HG03575 (cell line): Measurements from ENCODE around the gene FLRT2.

Source experiments
- ATAC-seq: cut with Tn5 transposase; IDR thresholded peaks from one replicate; pipeline ENCODE4 v1.9.1; 2021; ENCODE audit not compliant: unreplicated experiment, insufficient number of reproducible peaks, low FRiP score; ENCODE audit errors: extremely low read depth

The FLRT2 gene

DNA sequence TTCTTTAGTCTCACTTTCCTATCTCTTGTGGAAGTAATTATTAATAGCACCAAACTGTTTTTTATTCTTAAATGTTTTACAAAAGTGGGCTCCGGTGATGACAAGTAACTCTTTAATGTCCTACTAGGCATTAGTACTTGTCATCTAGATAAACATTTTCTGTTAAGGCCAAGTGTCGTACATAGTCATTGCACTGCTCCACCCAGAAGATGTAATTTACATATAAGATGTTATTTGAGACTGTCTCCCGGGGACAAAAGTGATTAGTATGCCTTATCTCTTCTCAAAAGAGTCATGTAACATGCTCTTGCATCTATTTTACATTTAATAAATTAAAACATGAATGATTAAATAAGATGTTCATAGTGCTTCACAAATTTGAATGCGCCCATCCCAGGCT is 88.4 kb downstream of the FLRT2 start:
- no peak for ATAC-seq

DNA sequence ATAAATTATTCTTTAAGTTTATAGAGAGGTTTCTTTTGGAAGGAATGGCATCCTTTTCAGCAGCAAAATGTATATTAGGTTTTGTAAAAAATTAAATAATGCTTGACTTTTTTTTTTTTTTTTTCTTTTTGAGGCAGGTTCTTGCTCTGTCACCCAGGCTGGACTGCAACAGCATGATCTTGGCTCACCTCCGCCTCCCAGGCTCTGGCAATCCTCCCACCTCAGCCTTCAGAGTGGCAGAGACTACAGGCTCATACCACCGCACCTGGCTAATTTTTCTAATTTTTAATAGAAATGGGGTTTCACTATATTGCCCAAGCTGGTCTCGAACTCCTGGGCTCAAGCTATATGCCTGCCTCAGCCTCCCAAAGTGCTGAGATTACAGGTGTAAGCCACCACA is 89.0 kb downstream of the FLRT2 start:
- ATAC-seq: no peak

DNA sequence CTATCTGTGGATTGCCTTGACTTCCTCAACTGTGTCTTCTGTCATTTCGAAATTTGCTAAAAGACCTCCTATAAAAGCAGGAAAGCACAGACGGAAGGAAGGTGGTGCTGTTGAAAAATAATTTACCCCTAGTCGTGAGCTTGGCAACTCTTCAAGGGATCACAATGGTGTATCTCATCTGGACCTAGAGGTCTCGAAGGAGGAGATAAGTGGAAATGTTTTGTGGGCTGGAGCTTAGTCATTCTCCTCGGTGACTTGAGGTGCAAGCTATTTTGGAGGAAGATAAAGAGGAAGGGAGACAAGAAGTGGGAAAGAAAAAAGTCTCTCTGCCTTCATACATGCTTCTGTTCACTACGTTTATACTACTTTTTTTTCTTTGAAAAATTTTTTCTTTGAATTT is 89.9 kb downstream of the FLRT2 start:
- ATAC-seq: no peak

GRCh38 chr14:85620947-85621346 is 91.0 kb downstream of the FLRT2 start:
- ATAC-seq: no peak

GRCh38 chr14:85622106-85622505 is 92.2 kb downstream of the FLRT2 start:
- ATAC-seq: no peak

DNA sequence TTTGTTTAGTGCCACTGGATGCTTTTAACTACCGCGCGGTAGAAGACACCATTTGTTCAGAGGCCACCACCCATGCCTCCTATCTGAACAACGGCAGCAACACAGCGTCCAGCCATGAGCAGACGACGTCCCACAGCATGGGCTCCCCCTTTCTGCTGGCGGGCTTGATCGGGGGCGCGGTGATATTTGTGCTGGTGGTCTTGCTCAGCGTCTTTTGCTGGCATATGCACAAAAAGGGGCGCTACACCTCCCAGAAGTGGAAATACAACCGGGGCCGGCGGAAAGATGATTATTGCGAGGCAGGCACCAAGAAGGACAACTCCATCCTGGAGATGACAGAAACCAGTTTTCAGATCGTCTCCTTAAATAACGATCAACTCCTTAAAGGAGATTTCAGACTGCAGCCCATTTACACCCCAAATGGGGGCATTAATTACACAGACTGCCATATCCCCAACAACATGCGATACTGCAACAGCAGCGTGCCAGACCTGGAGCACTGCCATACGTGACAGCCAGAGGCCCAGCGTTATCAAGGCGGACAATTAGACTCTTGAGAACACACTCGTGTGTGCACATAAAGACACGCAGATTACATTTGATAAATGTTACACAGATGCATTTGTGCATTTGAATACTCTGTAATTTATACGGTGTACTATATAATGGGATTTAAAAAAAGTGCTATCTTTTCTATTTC is 93.2 kb downstream of the FLRT2 start:
- no peak for ATAC-seq

DNA sequence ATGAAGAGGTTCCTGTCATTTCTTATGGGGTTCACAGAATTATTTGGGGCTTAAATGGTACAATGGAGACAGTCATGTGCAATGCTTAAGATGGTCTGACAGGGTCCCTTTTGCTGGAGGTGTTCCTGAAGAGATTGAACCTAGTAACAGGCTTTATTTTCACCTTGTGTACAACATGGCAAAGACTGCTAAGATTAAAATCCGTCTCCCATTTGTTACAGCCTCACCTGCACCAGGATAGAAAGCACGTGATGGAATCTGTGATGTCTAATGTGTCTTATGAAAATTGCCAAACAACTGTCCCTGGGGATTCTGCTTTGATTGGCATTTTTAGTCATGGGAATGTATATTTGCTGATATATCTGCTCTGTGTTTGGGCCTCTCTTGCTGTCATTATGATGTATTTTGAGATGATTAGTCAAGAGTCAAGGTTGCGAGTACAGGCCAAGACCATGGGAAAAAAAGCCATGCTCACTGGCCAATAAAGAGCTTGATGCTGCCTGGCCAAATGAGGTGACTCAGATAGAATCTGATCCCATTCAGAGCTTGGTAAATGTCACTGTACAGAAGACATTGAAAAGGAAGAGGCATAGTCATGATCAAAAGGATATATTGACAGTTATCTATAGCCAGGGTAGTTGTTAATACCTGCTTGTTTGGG is 96.1 kb downstream of the FLRT2 start:
- ATAC-seq: no peak

DNA sequence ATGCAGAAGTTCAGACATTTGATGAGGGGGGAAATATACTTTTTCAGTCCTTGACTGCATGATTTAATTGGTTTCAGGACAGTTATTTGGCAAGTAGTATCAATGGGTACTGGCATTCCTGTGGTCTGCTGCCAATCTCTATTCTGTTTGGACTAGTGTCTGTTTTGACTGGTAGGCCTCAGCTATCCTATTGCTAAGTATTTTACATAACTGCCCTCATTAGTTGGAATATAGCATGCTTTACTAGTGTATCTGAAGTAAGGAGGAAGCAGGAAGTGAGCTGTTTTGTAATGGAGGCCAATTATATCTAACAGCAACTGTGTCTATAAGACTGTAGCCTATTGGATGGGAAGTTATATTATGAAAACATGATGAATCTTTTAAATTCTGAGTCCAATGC is 104.3 kb downstream of the FLRT2 start:
- ATAC-seq: no peak

GRCh38 chr14:85644211-85644610 is 114.3 kb downstream of the FLRT2 start:
- ATAC-seq: no peak

DNA sequence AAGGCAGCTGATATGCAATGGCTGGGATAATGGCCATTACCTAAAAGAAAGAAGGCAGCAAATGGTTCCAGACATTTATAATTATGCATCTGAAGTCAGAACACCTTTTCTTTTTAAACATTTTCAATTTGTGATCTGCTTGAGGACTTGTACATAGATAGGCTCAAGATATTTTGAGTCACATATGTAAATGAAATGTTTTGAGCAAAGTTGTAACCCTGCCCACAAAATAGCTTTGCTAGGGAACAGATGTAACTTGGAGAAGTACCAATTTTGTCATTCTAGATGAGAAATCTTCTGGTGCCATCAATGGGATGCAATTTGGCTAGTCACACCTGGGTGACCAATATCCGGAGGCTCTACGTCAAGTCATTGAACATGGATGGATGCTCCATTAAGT is 123.1 kb downstream of the FLRT2 start:
- ATAC-seq: no peak

DNA sequence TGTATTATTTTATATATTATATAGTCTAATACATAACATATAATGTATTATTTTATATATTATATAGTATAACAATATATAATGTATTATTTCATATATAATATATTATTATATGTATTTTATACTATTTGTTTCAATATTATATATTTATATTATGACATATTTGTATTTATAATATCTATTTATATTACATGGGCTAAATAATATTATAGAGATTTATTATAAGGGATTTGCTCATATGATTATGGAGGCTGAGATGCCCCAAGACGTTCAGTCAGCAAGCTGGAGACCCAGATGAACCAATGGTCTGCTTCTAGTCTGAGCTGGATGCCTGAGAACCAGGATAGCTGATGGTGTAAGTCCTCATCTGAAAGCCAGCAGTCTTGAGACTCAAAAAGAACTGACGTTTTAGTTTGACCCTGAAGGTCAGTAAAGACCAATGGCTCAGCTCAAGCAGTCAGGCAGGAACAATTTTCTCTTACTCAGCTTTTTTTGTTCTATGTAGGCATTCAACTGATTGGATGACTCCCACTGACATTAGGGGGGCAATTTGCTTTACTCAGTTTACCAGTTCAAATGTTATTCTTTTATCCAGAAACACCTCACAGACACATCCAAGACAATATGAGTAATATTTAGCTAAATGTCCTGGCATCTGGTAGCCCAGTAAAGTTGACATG is 130.4 kb downstream of the FLRT2 start:
- ATAC-seq: no peak

DNA sequence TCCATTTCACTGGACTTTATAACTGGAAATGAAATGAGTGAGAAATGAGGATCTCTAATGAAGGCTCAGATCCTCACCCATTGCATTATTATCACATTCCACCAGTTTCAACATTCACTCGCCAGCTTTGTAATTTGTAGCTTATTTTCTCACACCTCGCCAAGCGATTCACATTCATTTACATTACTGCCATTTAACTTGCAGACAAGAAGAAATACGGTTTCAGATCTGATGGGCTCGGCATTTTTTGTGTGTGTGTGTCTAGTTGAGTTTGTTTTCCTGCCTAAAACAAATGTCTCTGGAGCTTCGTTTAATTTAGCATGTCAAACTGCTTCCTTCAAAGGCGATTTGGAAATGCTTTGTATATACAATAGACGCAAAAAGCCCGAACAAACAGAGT is 132.2 kb downstream of the FLRT2 start:
- ATAC-seq: no peak

DNA sequence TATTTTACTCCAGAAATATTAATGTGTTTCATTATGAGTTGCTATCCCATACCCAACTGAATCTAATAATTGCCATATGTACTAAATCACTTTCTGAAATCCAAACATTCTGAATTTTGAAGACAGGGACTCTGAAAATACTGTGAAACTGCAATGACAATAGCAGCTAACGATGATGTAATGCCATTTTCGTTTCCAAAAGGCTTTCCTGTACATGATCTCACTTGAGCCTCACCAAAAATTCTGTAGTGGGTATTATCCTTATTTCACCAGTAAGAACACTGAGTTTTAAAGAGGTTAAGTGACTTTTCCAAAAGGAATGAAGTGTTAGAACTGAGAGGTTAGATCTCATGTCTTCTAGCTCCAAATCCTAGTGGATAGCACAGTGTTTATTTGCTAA is 133.3 kb downstream of the FLRT2 start:
- ATAC-seq: no peak

- no peak for ATAC-seq
These were observed 133.7 kb downstream of the FLRT2 start for GRCh38 chr14:85663667-85664066.

DNA sequence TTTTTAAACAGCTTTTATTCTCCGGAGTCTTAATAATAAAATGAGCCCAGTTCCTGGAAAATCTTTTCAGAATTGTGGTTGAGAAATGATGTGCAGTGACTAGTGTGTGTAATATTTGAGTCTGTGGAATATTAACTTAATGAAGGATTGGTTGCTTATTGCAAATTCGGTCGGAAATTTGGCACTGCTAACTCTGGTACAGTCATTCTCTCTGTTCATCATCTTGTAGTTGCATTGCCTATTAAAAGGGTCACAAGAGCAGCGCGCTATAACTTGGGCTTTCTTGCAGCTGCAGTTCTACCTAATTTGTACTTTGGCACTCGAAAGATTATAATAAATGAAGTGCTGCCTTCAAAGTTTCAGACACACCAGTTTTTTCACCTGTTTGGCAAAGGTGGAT is 146.0 kb downstream of the FLRT2 start:
- ATAC-seq: no peak

GRCh38 chr14:85686908-85687307 is 157.0 kb downstream of the FLRT2 start:
- ATAC-seq: no peak

GRCh38 chr14:85687456-85687855 is 157.5 kb downstream of the FLRT2 start:
- ATAC-seq: no peak

DNA sequence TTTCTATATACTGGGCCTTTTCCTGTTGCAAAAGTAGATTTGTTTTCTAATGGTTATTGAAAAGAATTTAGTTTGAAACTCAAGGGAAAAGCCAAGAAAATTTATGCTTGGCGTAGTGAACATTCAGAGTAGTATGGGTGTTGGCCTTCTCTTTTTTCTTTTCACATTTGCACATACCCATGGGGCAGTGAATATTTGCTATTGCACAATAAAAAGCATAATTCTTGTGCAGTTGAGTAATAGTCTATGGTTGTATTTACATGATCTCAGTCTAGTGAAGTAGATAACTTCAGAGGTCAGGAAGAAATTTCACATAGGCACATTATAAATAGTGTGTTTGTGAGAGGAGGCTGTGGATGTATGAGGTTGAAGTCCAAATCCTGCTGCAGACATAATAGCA is 158.1 kb downstream of the FLRT2 start:
- ATAC-seq: no peak

GRCh38 chr14:85695300-85695699 is 165.4 kb downstream of the FLRT2 start:
- ATAC-seq: no peak

DNA sequence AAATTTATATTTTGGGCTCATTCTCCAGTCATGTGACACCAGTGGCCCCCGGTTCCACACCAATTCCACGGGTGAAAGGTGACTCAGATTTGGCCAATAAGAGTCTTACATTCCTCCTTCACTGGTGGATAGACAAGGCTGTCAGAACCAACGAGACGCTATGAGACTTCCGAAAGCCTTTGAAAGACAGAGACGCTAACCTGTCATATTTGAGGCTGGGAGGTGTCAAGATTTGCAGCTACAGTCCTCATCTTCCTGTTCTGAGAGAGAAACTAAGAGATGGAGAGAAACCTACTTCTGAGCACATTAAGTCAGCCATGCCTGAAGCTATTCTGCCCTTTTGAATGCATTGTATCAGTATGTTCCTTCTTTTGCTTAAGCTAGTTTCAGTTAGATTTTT is 171.2 kb downstream of the FLRT2 start:
- ATAC-seq: no peak
